Cardiac muscle cell (in vitro differentiated cells and primary cell): ENCODE data around the gene MUSTN1. TPM values are rescaled to one million over a fixed set of nuclear protein-coding genes. Genes with fewer than 3 reads are reported as not detected.

ENCODE experiments used
- DNase-seq, 2 donors: peaks; one replicate each; pipeline versions ENCODE4 v3.0.0 to v3.0.0-alpha.2; 2010 to 2017; ENCODE audit warnings: low read depth in 1 of 2, low spot score in 1 of 2
- H3K27ac ChIP-seq: fragments of 200-600 bp; sonication (generic); 2 replicates; pipeline ENCODE4 v1.5.1; 2016
- H3K27me3 ChIP-seq: fragments of 200-600 bp; sonication (generic); 2 replicates; pipeline ENCODE4 v1.6.0; 2016; ENCODE audit warnings: control low read depth
- H3K36me3 ChIP-seq: fragments of 200-600 bp; sonication (generic); 2 replicates; pipeline ENCODE4 v1.5.1; 2016; ENCODE audit warnings: control low read depth
- H3K4me1 ChIP-seq: fragments of 200-600 bp; sonication (generic); 2 replicates; pipeline ENCODE4 v1.8.1; 2017; ENCODE audit warnings: low read depth, mild to moderate bottlenecking, mixed run types
- H3K4me3 ChIP-seq: fragments of 200-600 bp; sonication (generic); 2 replicates; pipeline ENCODE4 v1.5.1; 2016; ENCODE audit warnings: mild to moderate bottlenecking
- H3K9me3 ChIP-seq: fragments of 200-600 bp; sonication (generic); 2 replicates; pipeline ENCODE4 v1.5.1; 2017; ENCODE audit warnings: low read depth, mild to moderate bottlenecking, control low read depth
- polyA plus RNA-seq: library from polyadenylated mRNA; unstranded; fragments of >200 nt; fragmentation: Nextera tagmentation; extraction: Ambion mirVana; gene quantifications from 2 replicates; pipeline ENCODE4 v1.2.1, GENCODE V29; 2016
- total RNA-seq: library from RNA; depleted of rRNA; stranded (reverse); fragments of >200 nt; gene quantifications from 2 replicates; pipeline ENCODE4 v1.2.3, GENCODE V29; 2016
- TF ChIP-seq, protein P1 (sequence below): IDR thresholded peaks from 2 replicates; pipeline ENCODE4 v1.5.1; 2012; ENCODE audit warnings: low read depth, mild to moderate bottlenecking, low read length

MUSTN1 gene
- total and polyA plus RNA-seq, 2 experiments from 2014 or later, result not detected

DNA sequence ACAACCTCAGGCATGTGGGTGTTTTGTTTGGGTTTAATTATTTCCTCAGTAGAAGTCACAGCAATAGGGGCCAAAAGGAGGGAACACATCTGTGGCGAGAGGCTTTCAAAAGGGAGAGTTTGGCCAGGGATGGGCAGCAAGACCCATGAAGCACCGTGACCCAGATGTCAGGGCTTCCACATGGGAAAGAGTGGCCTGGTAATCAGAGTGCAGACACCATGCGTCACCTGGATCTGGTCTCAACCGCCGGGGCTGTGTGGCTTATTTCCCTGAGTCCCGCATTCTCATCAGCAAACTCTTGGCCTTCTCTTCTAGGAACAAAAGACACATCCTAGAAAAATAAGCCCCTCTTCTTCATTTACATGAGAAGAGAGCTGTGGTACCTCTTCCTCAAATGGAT is 12.4 kb upstream of the MUSTN1 start:
- no peaks in the 10 kb centered on the region for H3K27me3 ChIP-seq
- no peaks in the 10 kb centered on the region for H3K9me3 ChIP-seq
- TF ChIP-seq, protein P1, sequence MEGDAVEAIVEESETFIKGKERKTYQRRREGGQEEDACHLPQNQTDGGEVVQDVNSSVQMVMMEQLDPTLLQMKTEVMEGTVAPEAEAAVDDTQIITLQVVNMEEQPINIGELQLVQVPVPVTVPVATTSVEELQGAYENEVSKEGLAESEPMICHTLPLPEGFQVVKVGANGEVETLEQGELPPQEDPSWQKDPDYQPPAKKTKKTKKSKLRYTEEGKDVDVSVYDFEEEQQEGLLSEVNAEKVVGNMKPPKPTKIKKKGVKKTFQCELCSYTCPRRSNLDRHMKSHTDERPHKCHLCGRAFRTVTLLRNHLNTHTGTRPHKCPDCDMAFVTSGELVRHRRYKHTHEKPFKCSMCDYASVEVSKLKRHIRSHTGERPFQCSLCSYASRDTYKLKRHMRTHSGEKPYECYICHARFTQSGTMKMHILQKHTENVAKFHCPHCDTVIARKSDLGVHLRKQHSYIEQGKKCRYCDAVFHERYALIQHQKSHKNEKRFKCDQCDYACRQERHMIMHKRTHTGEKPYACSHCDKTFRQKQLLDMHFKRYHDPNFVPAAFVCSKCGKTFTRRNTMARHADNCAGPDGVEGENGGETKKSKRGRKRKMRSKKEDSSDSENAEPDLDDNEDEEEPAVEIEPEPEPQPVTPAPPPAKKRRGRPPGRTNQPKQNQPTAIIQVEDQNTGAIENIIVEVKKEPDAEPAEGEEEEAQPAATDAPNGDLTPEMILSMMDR, result no peak
- DNase-seq, result no peak
- H3K4me3 ChIP-seq, result no peak overlapping the region
- H3K27ac ChIP-seq, result no peak overlapping the region
- H3K36me3 ChIP-seq, result no peaks in the 10 kb centered on the region
- no peaks in the 10 kb centered on the region for H3K4me1 ChIP-seq

DNA sequence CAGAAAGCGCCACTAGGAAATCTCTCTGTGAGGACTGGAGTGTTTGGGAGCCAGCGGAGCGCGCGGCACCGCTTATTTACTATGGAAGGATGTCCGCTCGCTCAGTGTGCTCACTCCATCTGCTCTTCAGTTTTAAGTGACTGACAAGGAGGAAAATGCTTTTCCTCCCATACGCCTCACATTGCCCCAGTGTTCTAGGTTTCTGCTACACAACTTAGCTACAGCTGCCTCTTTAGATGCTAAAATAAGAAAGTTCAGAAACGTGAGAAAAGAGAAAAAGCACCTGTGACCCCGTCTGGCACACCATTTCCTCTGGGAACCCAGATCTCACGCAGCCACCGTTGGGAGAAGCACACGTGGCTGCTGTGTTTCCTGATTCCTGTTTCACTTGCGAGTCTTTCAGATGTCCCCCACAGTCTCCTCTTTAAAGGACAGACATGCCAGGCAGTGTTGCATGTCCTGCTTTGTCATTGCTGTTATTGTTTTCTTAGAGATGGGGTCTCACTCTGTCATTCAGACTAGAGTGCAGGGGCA is 11.7 kb upstream of the MUSTN1 start:
- Histone ChIP-seq H3K27me3 (no peaks in the 10 kb centered on the region), H3K4me3 (no peak overlapping the region), H3K4me1 (no peaks in the 10 kb centered on the region), H3K36me3 (no peaks in the 10 kb centered on the region), H3K9me3 (no peaks in the 10 kb centered on the region), H3K27ac (no peak overlapping the region)
- TF ChIP-seq, protein P1, result no peak
- no peak for DNase-seq

DNA sequence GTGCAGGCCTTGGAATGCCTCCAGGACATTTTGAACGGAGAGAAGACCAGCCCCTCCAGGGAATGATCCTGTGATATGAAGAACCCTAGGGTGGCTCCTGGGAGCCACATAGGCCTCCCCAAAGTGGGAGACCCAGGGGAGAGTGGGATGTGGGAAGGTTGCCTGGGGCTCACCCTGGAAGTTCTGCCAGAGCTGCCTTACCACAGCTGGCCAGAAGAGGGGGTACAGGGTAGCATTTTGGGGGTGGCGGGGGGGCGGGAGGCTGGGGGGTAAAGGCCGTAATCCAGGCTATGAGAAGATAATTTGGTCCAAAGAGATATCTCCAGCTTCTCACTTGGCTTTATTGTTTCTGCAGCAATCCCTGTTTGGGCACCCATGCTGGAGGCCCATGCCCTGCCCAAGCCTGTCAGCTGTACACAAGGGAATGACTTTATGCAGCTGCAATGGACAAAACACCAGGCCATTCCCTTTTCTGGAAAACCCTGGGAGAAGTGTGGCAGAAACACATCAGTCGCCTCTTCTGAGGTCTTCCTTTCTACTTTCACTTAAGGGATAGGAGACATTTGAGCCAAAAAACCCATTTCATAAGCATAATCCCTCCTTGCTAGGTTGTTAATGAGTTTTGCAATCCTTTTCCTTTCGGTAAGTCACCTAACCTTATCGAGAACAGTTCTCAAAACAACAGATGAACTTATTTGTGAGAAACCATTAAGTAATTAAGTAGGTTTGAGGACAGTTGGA is 11.0 kb upstream of the MUSTN1 start:
- DNase-seq, result no peak
- no peaks in the 10 kb centered on the region for H3K4me1 ChIP-seq
- no peaks in the 10 kb centered on the region for H3K9me3 ChIP-seq
- H3K27me3 ChIP-seq, result no peaks in the 10 kb centered on the region
- H3K27ac ChIP-seq, result no peak overlapping the region
- no peaks in the 10 kb centered on the region for H3K36me3 ChIP-seq
- no peak overlapping the region for H3K4me3 ChIP-seq
- TF ChIP-seq, protein P1, result peak; percentile 40

DNA sequence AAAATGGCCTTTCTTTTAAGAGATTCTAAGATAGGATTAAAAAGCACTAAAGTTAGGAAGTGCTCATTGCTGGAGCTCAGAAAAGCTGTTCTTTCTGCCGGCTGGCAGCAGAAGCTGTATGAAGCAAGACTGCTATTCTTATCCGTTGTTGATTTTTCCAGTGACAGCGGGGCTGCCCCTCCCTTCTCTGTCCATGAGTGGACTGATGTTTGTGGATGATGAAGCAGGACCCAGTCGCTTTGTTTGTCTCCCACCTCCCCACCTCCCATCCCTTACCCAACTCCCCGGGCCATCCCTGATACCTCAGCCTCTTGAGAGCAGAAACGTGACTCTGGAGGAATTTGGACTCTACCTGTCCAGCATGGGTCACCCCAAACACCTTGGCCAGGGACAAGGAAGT is 10.3 kb upstream of the MUSTN1 start:
- Histone ChIP-seq H3K36me3 (no peaks in the 10 kb centered on the region), H3K27me3 (no peaks in the 10 kb centered on the region), H3K27ac (no peak overlapping the region), H3K9me3 (no peaks in the 10 kb centered on the region), H3K4me1 (no peaks in the 10 kb centered on the region), H3K4me3 (no peak overlapping the region)
- TF ChIP-seq, protein P1, result no peak
- peak in 1 of 2 donors; percentile 49 for DNase-seq

DNA sequence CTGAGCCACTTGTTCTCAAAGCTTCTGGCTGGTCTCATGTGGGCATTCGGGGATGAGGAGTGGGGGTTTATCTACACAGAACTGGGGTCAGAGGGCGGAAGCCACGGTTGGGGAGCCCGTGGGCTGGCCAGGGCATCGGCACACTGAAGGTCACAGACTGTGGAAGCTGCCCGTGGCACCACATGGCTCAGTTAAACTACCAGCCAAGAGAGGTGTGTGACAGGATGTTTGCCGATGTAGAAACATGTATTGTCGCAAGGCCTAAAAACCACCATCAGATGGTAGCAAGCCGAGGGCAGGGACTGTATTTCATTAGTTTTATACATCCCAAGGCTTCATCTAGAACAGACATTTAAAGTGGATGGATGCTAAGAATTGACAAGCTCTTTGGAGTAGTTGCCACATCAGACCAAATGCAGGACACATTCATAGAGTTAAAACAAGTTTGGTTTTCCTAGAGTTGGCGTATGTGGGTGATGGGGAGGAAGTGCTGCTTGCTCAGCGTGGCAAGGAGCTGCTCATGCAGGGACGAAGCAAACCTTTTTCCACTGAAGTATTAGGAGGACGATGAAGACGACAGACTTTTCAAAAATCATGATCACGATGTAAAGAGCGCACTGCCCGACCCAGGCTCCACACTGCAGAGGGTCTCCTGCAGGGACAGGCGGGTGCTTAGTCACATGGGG is 9.6 kb upstream of the MUSTN1 start:
- Histone ChIP-seq H3K36me3 (no peaks in the 10 kb centered on the region), H3K27me3 (no peaks in the 10 kb centered on the region), H3K27ac (no peak overlapping the region), H3K9me3 (no peaks in the 10 kb centered on the region), H3K4me1 (no peaks in the 10 kb centered on the region), H3K4me3 (no peak overlapping the region)
- TF ChIP-seq, protein P1, result no peak
- no peak for DNase-seq
